HG02623 (cell line): ENCODE results near the gene EEF1AKMT2.

Experiments
- ATAC-seq: cut with Tn5 transposase; IDR thresholded peaks from one replicate; pipeline ENCODE4 v1.9.1; 2021; ENCODE audit warnings: moderate library complexity; ENCODE audit not compliant: unreplicated experiment

EEF1AKMT2 gene

DNA sequence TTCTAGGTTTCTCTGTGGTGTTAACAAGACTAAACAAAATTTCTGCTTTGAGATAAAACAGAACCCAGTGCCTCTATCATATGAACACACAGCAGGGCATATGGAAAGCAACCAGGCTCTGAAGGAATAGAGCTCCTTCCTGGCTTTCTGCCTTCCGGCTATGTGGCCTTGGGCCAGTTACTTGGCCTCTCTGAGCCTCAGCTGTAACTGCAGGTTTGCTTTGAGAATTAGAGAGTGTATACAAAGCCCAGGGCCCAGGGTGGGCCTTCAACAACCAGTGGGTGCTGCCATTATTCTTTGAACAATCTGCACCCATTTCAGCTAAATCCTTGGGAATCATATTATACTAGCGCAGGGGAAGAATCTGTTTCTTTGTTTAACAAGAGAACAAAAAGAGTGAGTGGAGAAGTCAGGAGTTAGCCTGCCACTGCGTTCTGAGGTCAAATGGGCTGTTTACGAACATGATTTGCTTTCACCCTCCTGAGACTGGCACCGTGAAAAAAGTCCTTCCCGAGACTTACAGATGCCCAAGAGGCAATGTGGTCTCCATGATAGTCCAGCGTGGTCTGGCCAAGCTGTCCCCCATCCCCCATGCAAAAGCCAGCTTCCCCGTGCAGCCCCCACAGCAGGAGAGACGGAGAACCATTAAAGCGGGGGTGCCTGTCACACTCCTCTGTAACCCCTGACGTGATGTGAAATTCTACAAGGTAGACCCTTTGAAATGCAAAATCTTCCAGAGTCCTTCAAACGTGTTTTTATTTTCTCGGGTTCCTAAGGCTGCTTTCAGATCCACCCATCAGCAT is 52.4 kb downstream of the EEF1AKMT2 start:
- ATAC-seq, result no peak

DNA sequence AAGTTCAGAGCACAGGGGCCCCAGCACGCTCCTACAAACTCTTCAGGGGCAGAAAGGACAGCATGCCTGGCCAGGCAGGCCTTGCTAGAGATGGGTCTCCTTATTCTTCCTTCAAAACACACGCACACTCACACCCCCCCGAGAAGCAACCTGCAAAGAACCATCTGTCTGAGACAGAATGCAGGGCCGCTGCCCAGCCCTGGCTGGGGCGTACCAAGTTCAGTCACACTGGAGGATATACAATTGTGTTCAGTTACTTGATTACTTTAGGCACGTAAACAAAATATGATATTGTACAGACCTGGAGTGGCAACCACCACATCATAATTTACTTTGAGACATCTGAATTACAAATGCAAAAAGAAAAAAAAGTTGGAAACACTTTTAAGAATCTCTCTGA is 53.2 kb downstream of the EEF1AKMT2 start:
- no peak for ATAC-seq

DNA sequence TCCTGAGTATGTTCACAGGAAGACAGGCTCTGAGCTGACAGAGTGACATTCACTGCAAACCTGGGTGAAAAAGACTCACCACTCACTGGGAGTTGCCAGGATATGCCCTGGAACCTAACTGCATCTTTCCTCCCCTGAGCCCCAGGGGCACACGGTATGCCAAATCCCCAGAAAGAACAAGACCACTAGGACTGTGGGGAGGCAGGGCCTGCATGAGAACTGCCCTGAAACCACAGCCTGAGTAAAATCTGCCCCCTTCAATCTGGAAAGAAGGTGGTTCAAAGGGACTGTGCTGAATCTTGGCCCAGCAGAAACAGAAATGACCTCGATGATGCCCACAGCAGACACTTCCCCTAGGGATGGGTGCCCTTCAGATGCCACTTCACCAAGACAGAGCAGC is 54.0 kb downstream of the EEF1AKMT2 start:
- ATAC-seq, result no peak

DNA sequence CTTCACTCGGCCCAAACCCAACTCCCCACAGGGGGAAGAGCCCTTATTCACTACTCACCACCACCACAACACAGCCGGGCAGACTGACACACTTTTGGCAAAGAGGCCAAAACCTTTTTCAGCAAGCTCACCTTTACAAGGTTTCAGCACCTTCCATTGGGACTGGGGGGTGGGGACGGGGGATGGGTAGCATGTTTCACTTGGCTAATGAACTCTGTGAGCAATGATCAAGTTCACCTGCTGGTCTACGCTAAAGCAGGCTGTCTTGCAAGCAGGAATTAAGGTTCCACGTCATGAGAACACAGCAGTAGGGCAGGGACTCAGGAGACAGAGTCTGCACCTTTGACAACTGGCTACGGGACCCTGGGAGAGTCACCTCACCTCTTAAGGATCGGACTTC is 54.5 kb downstream of the EEF1AKMT2 start:
- no peak for ATAC-seq

DNA sequence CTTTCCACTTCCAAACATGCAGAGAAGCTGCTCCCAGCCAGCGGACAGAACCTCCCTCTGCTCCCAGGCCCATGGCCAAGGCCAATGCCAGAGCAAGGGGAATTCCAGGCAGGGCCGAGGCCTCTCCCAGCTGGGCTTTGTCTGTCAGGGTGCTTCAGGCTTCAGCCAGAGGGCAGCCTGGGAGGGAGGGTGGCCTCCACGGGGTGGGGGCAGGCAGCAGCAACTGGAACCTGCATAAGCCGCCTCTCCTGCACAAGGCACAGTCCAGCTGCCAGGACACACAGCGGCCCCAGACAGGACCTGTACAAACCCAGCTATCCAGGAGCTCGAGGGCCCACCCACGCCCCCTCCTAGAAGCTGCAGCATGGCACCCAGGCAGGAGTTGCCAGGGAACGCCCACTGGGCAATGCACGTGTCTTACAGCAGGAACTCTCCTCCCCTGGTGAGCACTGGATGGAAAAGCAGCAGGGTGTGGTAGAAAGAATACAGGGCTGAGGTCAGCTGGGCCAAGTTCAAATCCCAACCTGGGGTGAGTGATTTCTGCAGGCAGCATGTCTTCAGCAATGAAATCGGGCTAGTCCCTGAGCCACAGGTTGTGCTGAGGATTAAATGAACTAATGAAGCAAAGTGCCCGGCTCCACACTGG is 55.1 kb downstream of the EEF1AKMT2 start:
- ATAC-seq, result no peak

DNA sequence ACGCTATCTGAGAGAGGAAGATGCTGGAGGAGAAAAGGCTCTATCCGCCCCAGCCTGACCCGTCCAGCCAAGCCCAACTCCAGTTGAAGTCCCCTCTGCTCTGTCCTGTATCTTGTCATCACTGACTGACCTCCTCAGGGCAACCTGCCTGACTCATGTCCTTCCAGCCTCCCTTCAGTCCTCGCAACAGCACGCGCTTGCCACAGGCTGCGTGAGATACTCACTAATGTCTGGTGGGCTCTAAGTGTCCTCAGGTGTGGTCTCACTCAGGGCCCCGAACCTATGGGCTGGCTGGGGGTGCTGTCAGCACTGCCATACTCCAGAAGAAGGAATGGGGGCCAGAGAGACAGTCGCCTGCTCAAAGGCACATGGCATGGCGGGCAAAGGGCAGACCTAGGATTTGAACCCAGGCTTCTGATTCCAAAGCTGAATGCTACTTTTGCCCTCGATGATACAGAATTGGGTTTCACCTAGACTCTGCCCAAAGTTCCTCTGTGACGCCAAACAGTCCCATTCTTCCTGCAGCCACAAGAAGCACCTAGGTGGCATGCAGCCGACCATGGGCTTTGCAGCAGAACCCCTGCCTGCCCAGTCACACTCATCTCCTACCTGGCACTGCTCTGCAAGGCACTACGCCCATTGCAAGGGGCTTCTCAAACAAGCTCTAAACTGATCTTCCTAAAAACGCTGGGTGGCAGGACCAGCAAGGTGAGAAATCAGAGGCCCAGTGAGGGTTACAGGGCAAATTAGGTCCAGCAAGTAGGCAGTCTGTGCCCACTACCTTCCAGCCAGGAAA is 56.0 kb downstream of the EEF1AKMT2 start:
- no peak for ATAC-seq

DNA sequence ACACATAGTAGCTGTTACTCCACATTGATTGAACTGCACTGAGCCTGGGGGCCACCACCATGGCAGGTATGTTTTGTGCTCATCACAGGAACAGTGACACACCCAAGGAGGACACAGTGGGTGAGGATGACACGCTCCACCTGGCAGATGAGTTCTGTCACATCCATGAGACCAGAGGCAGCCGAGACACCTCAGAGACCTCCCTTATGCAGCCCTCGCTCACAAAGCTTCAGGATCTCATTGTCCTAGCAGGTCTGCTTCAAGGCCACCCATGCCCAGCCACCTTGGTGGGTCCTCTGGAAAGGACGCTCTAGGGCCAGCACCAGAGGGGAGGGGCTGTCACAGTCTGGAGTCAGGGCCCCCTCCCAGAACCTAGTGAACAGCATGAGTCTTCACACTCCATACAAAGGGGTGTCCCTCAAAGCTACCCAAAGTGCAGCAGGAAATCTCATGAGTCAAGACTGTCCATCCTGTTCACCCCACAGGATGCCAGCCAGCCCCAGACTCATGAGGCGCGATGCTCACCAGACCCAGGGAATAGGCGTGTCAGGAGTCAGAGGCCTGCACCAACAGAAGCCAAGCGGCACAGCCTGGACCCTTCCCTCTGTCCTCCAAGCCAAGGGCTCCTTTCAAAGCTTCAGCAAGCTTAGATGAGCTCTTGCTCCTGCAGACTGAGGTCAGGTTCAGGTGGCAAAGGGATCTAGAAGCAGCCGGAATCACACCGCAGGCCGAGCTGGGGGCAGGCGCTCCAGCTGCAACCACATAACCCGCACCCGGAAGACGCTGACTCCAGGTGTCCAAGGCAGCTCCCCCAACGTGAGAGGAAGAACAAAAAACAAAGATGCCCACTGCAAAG is 57.1 kb downstream of the EEF1AKMT2 start:
- ATAC-seq, result no peak

DNA sequence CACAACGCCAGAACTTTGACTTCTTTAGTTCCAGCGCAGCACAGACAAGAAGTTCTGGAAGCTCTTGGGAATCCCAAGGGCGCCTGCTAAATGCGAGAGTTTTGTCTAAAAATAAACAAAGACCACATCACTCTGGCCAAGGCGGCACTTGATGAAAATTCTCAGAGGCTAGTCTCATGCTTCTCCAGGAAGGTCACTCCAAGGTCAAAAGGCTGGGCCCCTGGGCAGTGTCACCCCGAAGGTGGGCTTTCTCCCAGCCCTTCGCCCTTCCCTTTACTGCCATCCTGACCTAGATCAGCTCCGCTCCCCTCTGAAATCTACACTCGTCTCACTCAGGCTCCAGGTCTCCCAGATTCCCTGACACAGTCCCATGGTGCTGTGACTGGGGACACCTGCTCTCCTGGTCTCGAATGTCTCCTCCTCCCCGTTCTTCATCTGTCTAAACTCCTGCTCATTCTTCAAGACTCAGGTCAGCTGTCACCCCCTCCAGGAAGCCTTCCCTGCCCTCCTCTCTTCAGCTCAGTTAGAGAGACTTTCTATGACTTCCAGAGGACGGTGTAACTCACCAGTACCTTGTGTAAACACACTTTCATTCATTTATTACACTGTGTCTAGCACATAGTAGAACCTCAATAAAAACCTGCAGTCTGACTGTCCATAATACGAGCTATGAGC is 58.0 kb downstream of the EEF1AKMT2 start:
- no peak for ATAC-seq

DNA sequence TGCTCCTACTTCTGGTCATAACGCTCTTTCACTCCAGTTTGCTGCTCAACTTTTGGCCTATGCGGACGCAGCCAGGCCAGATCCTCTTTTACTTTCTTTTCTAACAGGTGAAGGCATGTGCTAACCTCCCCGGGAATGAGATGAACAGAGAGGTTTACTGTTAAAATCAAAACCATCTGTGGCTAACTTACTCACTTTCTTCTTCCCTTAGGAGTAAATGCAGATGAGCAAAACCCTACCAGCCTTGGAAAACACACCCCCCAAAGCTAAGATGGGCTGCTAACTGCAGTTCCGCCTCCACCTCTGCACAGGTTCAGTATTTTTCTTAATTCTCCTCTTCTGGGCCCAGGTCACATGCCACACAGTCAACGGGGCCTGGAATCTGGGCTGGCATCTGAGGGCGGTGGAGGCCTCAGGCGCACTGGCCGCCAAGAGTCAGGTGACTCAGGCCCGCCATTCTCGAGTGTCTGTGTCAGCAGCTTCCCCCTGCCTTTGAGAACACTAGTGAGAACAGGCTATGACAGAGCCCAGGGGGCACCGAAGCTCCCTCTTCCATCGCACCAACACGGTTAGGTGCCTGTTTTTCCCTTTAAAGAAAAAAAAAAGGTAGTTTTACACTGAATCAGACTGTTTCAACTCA is 58.6 kb downstream of the EEF1AKMT2 start:
- peak; percentile 71 for ATAC-seq

DNA sequence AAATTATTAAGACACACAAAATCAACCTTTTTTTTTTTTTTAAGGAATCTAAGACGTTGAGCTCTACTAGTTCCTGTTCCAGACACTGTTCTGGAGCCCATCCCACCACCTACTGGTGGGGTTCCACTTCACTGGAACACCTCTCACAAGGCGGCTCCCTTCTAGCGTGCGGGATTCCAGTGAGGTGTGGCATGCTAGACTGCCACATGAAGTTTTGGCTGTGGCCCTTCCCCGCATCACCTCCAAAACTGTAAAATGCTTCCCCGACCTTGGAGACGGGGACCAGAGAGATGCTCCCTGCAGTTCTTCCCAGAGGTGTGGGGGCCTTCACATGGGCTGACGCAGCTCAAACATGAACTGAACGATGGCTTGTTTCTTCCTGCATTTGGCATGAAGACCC is 60.1 kb downstream of the EEF1AKMT2 start:
- ATAC-seq, result no peak

DNA sequence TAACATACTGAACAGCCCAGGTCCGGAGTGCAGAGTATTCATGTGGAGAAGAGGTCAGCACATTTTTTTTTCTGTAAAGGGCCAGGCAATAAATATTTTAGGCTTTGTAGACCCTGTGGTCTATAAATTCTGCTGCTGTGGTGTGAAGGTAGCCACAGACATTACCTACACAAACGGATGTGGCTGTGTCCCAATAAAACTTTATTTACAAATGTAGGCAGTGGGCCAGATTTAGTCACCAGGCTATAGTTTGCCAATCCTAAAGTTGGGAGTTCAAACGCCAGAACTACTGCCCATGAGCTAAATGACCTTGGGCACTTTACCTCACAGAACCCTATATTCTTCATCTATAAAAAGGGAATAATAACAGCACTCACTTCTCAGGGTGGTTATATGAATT is 60.9 kb downstream of the EEF1AKMT2 start:
- no peak for ATAC-seq

DNA sequence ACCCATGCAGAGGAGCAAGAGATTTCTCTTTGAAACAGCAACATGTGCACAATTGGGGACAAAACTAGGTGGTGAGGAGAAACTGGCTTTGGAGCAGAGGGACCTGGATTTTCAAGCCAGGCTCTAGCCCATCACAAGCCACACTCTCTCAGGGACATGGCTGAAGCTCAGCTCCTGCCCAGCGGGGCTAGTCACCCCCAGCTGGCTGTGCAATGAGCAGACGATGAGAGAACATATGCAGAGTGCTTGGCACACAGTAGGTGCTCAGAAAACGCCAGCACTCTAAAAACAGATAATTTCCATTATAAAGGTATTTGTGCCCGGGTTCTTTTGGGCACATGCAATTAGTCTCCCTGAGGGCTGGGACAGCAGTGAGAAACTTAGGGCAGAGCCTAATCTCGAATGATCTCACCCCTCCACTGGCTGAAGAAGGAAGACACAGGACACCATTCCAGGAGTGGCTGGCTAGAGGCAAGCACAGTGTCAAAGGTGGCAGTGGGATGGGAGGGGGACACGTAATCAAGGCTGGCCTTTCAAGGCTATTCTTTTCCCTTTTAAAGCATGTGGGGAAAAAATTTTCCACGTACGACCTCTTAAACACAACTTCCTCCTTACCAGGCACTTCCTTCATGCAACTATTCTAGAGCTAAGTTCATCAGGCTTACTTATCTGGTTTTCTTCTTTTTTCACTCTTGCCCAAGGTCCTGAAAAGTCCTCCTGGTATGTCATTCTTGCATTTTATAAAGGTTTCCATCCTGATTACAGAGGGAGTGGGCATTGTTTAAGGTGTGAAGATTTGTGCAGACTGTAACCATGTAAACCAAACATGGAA is 62.6 kb downstream of the EEF1AKMT2 start:
- no peak for ATAC-seq

DNA sequence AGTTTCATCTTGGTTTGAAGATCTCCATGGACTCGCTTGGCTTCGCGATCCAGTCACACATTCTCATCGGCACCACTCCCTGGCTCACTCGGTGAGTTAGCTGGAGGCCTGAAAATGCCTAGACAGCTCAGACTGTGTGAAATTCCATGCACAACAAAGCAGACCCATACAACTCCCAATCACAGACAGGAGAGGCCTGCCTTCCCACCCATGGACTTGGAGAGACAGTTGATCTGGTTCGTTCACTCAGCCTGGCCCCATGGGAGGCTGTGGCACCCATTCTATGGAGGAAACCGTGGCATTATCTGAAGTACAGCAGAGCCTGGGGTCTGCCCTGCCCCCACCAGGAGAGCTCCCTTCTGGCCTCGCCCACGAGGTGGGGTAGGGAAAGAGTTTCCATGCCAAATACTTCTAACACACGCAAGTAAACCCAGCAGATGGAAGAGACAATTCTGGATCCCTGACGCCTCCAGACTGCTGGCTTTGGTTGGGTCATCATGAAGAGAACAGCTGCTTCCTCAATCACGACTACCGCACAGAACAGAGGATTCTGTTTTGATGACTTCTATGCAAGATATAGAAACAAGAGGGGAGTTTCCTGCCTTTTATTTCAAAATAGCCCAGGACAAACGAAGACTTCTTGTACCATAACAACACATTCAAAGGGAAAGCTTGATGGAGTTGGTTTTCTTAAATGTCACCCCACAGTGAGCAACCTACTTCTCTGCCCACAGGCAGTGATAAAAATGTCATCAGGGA is 63.4 kb downstream of the EEF1AKMT2 start:
- no peak for ATAC-seq

DNA sequence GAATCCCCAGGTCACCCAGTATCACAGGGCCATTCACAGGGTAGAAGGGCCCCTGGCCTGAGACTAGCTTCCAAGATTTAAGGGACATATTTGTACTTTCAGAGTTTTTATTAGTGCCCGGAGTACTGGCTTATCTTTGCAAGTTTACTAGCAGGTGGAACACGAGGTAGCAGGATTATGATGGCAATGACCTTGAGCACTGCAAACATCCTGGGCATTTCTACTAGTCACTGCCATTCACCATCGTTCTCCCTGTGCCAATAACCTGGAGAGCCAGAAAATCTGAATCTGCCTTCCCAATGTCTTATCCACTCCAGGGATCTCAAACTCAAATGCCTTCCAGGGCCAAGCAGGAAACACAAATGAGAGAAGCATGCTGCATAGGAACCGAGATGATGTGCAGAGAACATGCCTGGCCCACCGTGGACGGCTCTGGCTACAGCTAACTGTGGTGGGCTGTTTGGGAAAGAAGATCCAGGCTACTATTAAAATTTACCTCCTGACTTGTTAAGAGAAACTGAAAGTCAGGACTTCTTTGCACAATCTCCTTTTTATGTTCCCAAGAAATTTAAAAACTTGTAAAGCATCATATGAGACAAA is 64.2 kb downstream of the EEF1AKMT2 start:
- ATAC-seq, result no peak

DNA sequence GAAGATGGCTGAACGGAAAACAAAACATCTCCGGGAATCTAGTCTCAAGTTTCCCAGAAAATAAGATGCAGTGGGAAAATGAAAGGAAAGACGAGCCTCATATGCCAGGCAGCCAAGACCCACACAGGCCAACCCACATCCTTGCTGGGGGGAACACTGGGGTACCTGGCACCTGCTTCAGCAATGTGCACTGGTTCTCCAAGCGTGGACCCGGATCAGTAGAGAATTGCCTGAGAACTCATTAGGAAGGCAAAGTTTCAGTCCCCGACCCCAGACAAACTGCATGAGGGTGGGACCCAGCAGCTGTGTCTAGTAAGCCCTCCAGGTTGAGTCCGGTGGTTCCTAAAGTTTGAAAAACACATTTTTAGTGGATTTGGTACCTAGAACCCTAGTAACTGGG is 65.9 kb downstream of the EEF1AKMT2 start:
- no peak for ATAC-seq

DNA sequence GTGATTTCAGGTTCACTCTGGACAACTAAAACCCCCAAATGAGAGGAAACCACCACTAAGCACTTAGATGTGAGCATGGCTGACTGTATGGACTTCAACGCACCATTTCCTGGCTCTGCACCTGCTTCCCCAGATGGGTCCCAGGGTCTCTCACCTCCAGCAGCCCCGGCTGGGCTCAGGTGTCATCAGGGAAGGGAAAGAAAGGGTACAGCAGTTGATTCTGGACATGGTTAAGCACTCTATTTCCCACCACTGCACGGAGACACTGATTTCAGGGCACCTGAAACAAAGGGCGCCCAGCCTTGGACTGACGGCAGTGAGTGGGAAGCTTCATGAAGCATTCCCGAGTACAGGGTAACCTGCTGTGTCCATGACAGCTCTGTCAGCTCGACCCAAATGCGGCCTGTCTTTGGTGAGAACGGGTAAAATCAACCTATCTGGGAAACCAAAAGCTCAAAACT is 66.5 kb downstream of the EEF1AKMT2 start:
- no peak for ATAC-seq

DNA sequence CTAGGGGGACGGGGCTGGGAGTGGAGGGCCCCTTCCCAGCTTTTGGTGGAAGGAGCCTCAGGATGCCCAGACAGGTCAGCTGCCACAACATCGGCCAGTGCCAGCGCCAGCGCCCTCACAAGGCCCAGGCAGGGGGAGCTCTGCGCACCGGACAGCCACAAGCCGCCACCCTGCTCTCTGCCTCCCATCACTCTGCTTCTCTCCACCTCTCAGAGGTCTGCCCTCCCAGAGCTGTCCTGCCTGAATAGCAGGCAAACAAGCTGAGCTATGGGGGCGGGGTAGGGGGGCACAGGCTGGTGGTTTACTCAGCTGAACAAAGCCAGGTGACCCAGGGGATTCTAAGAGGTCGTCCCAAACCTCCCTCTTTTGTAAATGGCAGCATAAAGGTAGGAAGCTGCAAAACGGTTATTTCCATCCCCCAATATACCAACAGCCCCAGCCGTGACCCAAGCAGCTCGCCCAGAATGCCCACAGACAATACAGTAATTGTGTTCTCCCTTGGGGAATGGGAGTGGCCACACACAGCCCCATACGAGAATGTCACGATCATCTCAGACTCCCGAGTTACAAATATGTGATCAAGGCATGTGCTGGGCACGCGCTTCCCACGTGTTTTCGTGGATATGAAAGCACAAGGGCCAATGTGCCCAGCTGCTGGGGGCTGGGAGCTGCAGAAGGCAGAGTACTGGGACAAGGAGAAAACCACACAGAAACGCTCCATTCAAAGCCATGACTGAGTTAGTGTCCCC is 67.2 kb downstream of the EEF1AKMT2 start:
- no peak for ATAC-seq
